NCI-H2227 treated with DMSO at 0.1 percent for 48 hours (cell line): ENCODE measurements around the gene SCYL1.
"Not testable (repeated sequence)": the region's sequence is repeated elsewhere in the genome, so short reads cannot be mapped to it uniquely, and the experiment has no call there.

ENCODE experiments used
- DNase-seq: peaks from one replicate; lab custom pipeline; 2025; lab: John Stamatoyannopoulos, UW

The SCYL1 gene

GRCh38 chr11:65554842-65555430, 30.1 kb downstream of the SCYL1 start:
- DNase-seq: no peak

DNA sequence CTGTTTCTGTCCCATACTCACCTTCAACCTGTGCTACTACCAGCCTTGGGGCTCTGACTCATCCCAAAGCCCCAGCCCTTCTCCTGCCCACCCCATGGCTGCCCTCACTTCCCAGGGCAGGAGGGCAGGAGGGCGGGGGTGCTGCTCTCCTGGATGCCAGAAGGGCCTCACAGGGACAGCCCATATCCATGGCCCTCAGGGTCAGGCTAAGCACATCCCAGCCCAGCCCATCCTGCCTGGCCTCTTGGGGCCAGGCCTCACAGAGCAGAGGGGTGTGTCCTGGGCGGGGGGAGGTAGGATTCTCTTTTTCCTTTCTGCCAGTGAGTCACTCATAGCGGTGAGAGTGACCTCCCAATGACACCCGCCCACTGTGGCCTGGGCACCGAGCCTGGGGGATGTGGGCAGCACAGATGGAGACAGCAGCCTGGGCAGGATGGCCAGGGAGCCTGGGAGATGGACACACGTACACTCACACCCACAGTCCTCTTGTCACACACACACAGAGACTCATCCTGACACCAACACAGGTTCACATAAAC, 30.9 kb downstream of the SCYL1 start:
- no peak for DNase-seq

DNA sequence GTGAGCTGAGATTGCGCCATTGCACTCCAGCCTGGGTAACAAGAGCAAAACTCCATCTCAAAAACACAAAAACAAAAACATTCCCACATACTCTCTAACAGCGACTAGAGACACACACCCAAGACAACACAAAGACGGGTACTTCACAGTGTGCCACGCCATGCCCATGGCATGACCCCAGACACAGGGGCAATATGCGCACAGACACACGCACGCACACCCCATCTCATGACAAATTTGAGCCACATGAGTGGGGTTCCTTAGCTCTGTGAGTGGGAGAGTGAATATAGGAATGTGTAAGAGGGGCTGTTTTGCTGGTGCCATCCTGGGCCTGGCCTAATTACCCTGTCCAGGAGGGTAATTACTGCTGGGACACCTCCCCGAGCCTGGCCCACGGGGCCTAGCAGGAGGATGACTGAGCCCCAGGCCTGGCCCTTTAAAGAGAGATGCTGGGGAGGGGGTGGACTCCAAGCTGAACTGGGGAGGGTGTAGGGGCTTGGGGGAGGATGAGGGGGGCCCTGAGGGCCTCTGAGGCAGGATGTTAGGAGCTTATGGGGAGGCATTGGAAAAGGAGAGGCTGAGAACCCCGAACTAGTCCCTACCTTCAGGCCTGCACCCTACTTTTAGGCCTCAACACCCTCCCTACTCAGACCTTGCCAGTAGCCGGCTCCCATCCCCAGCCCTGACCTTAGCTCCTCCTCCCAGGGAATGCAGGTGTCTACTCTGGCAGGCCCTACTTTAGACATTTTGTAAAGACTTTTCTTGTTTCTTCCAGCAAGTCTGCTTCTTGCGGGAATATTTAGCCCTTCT, 31.8 kb downstream of the SCYL1 start:
- no peak for DNase-seq

- no peak for DNase-seq
Measured at GRCh38 chr11:65557280-65558001, 32.6 kb downstream of the SCYL1 start.

GRCh38 chr11:65558002-65558929, 33.4 kb downstream of the SCYL1 start, which contains the start of gene LTBP3:
LTBP3 (minus strand) TSS chr11:65558359; CDS start chr11:65557959, 400 bp downstream.
- DNase-seq: peak; percentile 27

DNA sequence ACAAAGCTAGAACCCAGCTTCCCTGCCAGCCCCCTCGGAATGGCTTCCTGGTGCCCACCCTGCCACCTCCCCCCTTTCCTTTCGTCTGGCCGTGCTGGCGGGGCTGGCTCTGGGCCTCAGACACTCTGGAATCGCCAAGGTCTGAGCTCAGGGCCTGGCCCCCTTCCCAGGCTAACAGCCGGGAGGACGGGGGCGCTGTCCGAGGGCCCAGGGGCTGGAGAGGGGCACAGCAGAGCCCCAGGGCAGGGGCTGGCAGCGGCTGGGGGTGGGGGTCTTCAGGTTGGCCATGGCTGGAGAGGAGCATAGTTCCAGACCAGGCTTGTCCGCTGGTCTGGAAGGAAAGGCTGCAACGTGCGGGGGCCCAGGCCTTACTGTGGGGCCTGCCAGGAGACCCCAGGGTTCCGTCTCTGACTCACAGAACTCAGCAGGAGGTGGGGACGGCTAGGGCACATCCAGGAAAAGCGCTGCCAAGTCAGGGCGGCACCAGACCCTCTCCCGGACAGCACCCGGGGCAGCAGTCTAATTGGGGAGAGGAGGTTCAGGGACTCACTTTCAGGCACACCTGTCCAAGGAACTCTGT, 34.1 kb downstream of the SCYL1 start:
- no peak for DNase-seq

DNA sequence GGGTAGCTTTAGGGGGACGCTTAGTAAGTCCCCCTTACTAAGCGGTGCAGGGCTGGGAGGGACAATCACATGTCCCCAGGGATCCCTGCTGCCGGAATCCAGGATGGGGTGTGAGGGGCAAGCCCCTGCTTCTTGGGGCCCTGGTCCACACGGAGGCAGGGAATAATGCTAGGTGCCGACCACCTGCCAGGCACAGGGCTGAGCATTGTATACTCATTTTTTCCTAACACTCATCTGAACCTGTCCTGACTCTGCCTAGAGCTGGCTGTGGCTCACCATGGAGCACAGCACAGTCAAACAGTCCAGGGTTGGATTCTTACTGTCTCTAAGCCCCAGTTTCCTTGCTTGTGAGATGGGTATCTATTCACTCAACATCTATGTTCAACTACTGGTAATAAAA, 34.7 kb downstream of the SCYL1 start:
- no peak for DNase-seq

DNA sequence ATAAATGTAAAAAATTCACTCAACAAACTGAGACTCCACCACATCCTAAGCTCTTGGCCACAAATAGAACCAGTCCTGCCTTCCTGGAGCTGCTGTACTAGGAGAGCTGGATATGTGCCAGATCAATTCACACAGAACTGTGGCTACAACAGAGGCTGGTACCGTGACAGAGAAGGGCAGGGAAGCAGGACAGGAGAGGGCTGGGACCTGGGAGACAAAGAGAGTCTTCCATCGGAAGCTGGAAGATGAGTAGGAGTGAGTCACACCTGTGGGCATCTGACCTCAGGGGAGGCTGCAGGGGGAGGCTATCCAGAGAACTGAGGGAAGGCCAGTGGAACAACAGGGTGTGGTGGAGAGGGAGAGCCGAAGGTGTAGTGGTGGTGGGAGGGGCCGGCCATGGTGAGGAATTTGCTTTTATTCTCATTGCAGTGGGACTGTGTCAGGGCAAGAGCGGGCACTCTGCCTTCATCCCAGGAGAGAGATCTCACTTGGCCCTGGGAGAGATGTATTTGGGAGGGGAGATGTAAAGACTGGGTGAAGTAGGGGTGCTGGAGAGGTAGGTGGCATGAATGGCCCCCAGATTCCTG, 35.2 kb downstream of the SCYL1 start:
- peak; percentile 36 for DNase-seq

GRCh38 chr11:65560555-65561418, 35.9 kb downstream of the SCYL1 start:
- DNase-seq: peak; percentile 61

DNA sequence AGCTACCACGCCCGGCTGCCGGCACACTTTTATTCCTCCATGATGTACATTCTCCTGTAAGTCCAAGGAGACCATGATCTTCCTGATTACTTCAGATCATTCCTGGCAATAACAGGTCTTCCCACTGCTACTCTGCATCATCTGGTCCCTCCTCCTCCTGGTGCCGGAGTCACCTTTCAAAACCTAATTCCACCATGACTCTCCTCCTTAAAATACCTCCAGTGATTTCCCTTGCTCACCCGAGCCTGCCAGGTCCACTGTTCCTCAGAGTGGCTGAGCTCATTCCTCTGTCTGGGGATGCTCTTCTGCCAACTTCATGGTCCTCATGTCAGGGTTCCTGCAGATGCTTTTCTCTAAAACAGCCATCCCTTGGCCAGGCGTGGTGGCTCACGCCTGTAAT, 37.1 kb downstream of the SCYL1 start:
- no peak for DNase-seq

- no peak for DNase-seq
Measured at GRCh38 chr11:65562788-65563187, 37.9 kb downstream of the SCYL1 start.

- DNase-seq: no peak
Measured at GRCh38 chr11:65563601-65564000, 38.7 kb downstream of the SCYL1 start.

GRCh38 chr11:65564879-65565559, 40.1 kb downstream of the SCYL1 start:
- DNase-seq: not testable (repeated sequence)

DNA sequence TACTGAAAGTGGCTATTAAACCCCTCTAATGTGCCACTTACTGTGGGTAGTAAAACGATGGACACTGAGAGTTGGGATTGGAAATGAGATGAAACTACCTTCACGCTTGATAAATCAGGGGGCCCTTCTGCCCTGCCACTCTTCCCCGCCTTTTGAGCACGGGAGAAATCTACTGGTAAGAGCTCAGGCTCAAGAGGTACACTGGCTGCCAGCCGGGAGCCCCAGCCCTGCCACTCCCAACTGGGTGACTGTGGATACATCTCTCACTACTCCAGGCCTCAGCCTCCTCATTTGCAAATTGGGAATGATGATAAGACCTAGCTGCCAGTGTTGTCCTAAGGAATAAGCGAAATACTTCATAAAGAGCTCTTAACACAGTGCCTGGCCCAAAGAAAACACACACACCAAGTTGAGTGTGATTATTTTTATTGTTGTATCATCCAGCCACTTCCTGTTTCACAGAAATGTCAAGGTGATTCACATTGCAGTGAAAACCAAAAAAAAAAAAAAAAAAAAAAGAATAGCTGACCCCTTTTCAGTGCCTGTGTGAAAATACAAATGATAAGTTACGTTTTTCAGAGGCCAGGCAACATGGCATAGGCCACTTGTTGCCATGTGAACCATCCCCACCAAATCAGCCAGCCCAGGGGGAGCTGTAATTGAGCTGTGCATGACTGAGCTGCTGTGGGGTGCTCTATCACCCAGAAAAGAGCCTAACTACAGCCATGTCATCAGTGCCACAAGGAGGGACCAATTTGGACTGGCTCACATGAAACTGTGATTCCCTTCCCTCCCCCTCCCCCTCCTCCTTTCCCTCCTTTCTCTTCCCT, 41.0 kb downstream of the SCYL1 start:
- peak; percentile 70 for DNase-seq

DNA sequence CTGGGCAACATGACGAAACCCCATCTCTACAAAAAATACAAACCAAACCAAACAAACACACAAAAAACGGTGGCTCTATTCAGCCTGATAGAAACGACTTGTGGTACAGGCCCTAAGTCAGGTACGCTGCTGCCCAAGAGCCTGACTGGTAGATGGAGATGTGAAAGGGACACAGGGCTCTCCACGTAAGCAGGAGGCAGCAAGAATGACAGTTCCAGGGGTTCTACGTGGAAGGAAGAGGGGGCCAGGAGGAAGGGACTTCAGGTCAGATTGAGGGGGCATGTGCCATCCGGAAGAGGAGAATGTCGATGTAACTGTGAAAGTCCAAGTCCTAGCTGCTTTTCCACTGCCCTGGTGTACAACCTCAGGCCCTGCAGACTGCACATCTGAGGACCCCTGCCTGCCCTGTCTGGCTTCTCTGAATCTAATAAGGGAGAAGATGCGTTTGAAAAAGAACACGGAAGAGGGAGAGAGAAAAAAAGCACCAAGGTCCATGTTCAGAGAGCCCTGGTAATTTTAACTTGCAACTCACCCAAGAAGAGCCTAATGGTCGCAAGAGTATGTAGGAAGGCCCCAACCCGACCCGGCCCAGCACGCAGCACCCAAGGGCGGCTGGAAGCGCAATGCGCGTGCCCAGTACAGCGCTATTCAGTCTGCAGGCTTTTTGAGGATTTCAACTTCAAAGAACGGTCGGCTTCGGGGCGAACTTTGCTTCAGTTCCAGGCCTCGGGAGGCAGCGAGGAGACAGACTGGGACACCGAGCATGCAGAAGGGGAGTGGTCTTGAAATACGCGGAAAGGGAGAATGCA, 44.5 kb downstream of the SCYL1 start:
- DNase-seq: no peak

GRCh38 chr11:65569973-65570918, 45.4 kb downstream of the SCYL1 start, which contains the start of gene ZNRD2:
ZNRD2 (plus strand) TSS chr11:65570477; CDS start chr11:65570492, 15 bp downstream.
- peak; percentile 96 for DNase-seq
